Measurements from ENCODE around the gene CYB5R4. TPM values are rescaled to one million over a fixed set of nuclear protein-coding genes. Genes with fewer than 3 reads are reported as not detected.

The CYB5R4 gene
- total RNA-seq, 1 donor from 2014 or later = 37.3 TPM

GRCh38 chr6:83854001-83854501, 5.4 kb upstream of the CYB5R4 start:
- intact Hi-C loops (cut with micrococcal nuclease) = loop anchor here (10.0 kb wide), 2 partner anchors 659 to 1609 kb away; partner anchors contain the start of genes IBTK, PGM3 and RWDD2A
- no peak for ATAC-seq (ENCODE audit: low read depth)
- no peaks in the 10 kb centered on the region for H3K36me3 Mint-ChIP-seq (ENCODE audit: low read depth)

DNA sequence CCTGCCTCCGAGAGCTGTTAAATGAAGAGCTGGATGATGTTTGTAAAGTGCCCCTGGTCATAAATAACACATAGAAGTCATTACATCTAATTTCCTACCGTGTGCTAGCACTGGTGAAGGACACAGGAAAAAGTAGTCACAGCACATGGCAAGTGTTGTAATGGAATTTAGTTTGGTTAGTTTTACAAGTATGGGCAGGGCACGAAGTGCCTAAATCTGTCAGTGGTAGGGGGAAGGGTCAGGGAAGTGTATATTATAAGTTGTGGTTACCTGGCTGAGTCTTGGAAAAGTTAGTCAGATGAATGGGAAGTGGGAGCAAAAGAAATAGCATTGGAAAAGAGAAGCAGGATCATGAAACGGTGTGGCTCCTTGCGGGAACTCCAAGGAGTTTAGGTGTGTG, 4.7 kb upstream of the CYB5R4 start:
- ATAC-seq (ENCODE audit: low read depth) (no peak), DNase-seq (no peak)
- CTCF ChIA-PET = no interaction called here
- TF ChIP-seq, protein P1, sequence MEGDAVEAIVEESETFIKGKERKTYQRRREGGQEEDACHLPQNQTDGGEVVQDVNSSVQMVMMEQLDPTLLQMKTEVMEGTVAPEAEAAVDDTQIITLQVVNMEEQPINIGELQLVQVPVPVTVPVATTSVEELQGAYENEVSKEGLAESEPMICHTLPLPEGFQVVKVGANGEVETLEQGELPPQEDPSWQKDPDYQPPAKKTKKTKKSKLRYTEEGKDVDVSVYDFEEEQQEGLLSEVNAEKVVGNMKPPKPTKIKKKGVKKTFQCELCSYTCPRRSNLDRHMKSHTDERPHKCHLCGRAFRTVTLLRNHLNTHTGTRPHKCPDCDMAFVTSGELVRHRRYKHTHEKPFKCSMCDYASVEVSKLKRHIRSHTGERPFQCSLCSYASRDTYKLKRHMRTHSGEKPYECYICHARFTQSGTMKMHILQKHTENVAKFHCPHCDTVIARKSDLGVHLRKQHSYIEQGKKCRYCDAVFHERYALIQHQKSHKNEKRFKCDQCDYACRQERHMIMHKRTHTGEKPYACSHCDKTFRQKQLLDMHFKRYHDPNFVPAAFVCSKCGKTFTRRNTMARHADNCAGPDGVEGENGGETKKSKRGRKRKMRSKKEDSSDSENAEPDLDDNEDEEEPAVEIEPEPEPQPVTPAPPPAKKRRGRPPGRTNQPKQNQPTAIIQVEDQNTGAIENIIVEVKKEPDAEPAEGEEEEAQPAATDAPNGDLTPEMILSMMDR (IDR thresholded peaks at IDR 0.05) = no peak
- H3K4me3 Mint-ChIP-seq = no peak overlapping the region
- peaks cover 43% of the 10 kb centered on the region for H3K27me3 Mint-ChIP-seq
- H3K9me3 Mint-ChIP-seq = no peaks in the 10 kb centered on the region
- peaks cover 2% of the 10 kb centered on the region for H3K36me3 Mint-ChIP-seq (ENCODE audit: low read depth)
- peaks cover 25% of the 10 kb centered on the region for H3K4me1 Mint-ChIP-seq
- POLR2A ChIA-PET = no interaction called here
- H3K27ac Mint-ChIP-seq = no peak overlapping the region
- intact Hi-C loops (cut with micrococcal nuclease) = loop anchor here (10.0 kb wide), 2 partner anchors 660 to 1610 kb away; partner anchors contain the start of genes IBTK, PGM3 and RWDD2A

More at GRCh38 chr6:83854001-83854501, 5.4 kb upstream of the CYB5R4 start:
- Mint-ChIP-seq H3K9me3 (no peaks in the 10 kb centered on the region), H3K27ac (no peak overlapping the region), H3K27me3 (peaks cover 45% of the 10 kb centered on the region), H3K4me3 (peak overlapping the region; percentile 45), H3K4me1 (peaks cover 21% of the 10 kb centered on the region)
- TF ChIP-seq, protein P1 (IDR thresholded peaks at IDR 0.05) = no peak
- DNase-seq = no peak
- ChIA-PET CTCF (no interaction called here), POLR2A (no interaction called here)

GRCh38 chr6:83860359-83860755, 868 bp downstream of the CYB5R4 start:
- H3K9me3 Mint-ChIP-seq = no peaks in the 10 kb centered on the region
- peaks cover 53% of the 10 kb centered on the region for H3K4me1 Mint-ChIP-seq
- H3K4me3 Mint-ChIP-seq = peak overlapping the region; percentile 98
- TF ChIP-seq, protein P1 (IDR thresholded peaks at IDR 0.05) = no peak
- CTCF ChIA-PET = interaction anchor here (1.6 to 1.9 kb wide), 2 partner anchors 23 to 367 kb away, joined by 6 to 17 read pairs; partner anchors contain the start of gene CEP162
- DNase-seq = no peak
- POLR2A ChIA-PET = interaction anchor here (1.7 to 2.0 kb wide), 3 partner anchors 367 to 1818 kb away, joined by 4 to 21 read pairs (median 6); partner anchors contain the start of genes CEP162 and UBE3D
- peaks cover 27% of the 10 kb centered on the region for H3K36me3 Mint-ChIP-seq (ENCODE audit: low read depth)
- H3K27me3 Mint-ChIP-seq = peaks cover 7% of the 10 kb centered on the region
- intact Hi-C loops (cut with micrococcal nuclease) = loop anchor here (2.0 kb wide), 1 partner anchor 20 kb away; no protein-coding TSS in a partner anchor
- no peak for ATAC-seq (ENCODE audit: low read depth)
- peak overlapping the region; percentile 86 for H3K27ac Mint-ChIP-seq

DNA sequence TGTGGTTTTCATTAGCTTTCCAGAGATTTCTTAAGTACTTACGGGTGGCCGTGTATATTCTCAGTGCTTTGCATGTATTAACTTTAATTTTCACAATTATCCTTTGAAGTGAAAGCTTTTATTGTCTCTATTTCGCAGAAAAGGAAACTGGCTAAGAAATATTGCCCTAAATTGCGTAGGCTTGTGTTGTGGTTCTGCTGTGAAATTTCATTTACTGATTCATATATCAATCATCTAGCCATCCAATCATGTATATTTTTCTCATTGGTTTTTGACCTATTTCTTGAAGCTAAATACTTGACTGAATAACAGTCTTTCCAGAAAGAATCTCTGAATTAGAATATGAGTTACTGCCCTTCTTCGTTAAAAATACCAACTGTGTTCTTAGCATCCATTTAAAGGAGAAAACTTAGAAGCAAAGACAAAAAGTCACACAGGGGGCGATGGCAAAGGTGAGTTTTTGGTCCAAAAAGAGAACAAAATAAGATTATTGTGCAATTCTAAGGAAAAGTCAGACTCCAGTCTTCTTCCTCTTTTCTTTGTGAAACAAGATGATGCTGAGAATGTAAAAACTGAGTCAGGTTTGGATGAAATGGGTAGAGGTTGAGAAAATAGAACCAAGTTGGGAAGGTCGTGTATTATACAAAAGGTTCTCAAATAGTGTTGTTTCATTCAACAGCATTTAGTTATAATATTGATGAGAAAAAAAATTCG, 1.4 kb downstream of the CYB5R4 start:
- Mint-ChIP-seq H3K27ac (peak overlapping the region; percentile 86), H3K9me3 (no peaks in the 10 kb centered on the region), H3K4me1 (peaks cover 53% of the 10 kb centered on the region), H3K27me3 (peaks cover 3% of the 10 kb centered on the region), H3K4me3 (peak overlapping the region; percentile 98), H3K36me3 (ENCODE audit: low read depth) (peaks cover 33% of the 10 kb centered on the region)
- ChIA-PET CTCF (interaction anchor here (1.6 kb wide), 1 partner anchor 23 kb away, joined by 6 read pairs; no protein-coding TSS in a partner anchor), POLR2A (interaction anchor here (1.7 to 2.0 kb wide), 3 partner anchors 367 to 1817 kb away, joined by 4 to 21 read pairs (median 6); partner anchors contain the start of genes CEP162 and UBE3D)
- intact Hi-C loops (cut with micrococcal nuclease) = loop anchor here (2.0 kb wide), 1 partner anchor 20 kb away; no protein-coding TSS in a partner anchor
- TF ChIP-seq, protein P1 (IDR thresholded peaks at IDR 0.05) = no peak
- DNase-seq (no peak), ATAC-seq (ENCODE audit: low read depth) (no peak)
